ENCODE data around the gene ZKSCAN1.
A peak's percentile ranks its signal among the peaks of the same experiment; 100 is the strongest.
"Not testable (repeated sequence)": the region's sequence is repeated elsewhere in the genome, so short reads cannot be mapped to it uniquely, and the experiment has no call there.

The ZKSCAN1 gene

DNA sequence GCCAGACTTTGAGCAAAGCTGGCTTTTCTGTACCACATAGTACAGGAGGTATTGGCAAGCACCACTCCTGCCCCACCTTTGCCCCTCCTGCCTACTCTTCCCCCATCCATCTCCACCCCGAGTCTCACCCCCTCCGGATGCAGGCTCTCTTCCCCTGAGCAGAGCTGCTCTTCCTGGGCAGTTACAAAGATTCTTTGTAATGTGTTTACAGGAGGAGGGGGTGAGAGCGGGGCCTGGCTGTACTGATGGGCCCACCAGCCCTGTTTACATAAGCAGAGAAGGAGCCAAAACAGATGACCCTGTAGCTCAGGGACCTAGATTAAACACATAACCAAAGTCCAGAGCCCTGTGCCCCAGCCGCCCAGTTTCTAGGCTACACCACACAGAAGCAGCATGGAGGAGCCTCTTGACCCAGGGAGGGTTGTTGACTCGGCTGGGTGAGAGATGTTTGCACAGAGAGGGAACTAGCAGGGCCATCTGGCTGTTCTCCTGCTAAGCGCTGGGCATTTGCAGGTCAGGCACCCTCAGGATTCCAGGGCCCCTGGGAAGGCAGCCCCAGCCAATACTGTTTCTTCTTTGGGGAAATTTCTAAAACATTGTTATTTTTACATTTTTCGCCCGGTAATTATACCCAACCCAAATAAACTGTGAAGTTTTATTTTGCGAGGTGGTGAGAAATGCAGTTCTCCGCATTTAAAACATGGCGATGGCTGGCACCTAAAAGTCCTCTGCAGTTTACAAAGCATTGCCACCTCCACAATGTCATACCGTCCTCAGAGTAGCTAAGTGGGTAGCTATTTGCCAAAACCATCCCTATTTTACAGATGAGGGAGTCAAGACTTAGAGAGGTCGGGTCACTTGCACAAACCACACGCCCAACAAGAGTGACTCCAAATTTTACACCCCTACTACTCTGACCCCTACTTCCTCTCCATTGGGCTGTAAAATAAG lies 11.4 kb upstream of the ZKSCAN1 start:
- no peak for DNase-seq

DNA sequence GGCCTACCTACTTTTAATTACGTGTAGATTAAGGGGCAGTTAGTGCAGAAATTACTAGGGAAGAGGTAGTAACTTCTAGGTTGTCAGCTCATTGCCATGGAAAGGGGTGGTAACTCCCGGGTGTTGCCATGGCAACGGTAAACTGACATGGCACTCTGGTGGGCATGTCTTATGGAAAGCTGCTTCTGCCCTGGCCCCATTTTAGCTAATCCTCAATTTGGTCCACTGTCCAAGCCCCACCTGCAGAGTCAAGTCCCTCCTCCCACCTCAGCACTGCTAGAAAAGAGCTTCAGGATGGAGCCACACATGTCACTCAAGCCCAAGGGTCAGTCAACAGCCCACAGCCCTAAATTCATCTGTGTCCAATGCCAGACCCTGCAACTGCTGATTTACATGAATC lies 7.5 kb upstream of the ZKSCAN1 start:
- no peak for DNase-seq

DNA sequence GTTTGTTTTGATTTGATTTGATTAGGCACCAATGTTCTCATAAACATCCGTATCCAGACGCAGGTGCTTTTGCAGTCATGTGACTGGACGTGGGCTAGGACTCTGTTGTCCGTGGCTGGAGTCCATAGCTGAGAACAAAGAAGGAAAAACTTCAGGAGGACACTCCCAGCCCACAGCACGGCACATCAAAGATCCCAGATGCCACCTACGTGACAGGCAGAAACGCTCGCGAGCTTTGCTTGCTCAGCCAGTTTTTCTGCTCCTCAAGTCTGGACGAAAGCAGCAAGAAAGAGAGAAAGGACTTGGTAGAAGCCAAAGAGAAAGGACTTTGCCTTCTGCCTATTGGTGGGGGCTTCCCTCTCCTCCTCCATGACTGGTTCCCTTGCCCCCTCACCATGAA lies 6.9 kb upstream of the ZKSCAN1 start:
- DNase-seq = no peak

DNA sequence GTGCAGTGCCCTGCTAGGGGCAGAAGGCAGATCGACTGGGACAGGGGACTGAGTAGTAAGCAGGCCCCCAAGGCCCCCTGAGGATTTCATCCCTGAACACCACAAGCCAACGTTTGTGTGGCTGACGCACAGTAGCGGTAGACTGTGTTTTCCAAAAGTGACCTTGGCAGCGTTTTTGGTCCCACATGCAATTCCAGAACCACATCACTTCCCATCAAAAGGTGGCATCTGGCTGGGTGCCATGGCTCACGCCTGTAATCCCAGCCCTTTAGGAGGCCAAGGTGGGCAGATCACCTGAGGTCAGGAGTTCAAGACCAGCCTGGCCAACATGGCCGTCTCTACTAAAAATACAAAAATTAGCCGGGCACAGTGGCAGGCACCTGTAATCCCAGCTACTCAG lies 5.4 kb upstream of the ZKSCAN1 start:
- DNase-seq = not testable (repeated sequence)

DNA sequence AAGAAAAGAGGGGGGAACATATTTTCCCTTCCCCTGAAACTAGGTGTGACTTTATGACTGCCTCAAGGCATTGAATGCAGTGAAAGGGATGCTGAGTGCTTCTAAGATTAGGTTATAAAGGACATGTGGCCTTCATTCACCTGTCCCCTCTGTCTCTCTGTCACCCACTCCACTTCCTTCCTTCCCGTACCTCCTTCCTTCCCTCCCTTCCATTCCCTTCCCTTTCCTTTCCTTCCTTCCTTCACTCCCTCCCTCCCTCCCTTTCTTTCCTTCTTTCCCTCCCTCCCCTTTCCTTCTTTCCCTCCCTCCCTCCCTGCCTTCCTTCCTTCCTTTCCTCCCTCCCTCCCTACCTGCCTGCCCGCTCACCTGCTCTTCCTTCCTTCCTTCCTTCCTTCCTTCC lies 4.5 kb upstream of the ZKSCAN1 start:
- no peak for DNase-seq

DNA sequence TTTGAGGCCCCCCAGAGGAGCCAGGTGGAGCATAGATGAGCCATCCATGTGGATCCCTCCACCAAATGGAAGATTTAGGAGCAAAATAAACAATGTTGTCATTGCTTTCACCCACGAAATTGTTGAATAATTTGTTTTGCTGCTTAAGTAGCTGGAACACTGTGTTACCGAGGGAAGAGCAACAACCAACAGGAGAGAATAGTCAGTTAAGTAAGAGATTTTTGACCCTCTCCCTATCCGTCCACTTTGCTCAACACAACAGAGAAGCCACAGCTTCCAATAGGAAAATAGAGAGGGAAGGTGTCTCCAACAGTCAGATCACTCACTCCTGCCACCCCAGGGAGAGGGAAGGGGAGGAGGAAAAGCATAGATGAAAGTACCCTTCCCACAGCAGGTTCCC lies 3.9 kb upstream of the ZKSCAN1 start:
- no peak for DNase-seq

DNA sequence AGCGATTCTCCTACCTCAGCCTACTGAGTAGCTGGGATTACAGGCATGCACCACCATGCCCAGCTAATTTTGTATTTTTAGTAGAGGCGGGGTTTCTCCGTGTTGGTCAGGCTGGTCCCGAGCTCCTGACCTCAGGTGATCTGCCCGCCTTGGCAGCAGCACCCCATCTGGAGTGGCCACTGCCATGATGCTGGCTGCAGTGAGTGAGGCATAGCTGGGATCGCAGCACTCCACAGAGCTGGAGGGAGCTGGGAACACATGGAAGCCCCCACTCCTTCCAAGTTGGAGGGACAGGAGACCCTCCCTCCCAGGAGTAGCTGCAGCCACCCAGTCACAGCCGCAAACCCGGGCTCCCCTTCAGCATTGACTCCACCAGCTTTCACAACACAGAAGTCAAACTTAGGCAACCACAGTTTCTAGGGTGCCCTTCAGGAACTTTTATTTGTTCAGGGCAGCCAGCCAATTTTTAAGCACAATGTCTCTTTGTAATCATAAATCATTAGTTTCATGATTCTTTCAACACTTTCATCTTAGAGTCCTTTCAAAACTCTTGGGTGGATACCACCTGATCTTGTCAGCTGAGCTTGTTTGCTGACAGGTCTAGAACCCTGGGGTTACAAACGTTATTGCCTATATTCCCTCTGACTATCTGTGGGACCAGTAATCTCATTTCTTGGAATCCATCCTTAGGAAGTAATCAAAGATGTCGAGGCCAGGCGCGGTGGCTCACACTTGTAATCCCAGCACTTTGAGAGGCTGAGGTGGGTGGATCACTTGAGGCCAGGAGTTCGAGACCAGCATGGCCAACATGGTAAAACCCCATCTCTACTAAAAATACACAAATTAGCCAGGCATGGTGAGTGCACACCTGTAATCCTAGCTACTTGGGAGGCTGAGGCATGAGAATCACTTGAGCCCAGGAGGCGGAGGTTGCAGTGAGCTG lies 2.7 kb upstream of the ZKSCAN1 start:
- DNase-seq = not testable (repeated sequence)

DNA sequence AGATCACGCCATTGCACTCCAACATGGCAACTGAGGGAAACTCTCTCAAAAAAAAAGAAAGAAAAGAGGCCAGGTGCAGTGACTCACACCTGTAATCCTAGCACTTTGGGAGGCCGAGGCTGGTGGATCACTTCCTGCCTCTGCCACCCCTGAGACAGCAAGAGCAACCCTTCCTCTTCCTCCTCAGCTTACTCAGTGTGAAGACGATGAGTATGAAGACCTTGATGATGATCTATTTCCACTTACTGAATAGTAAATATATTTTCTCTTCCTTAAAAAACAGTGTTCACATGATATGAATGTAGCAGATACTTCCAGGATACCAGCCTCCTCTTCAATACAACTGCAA lies 2.1 kb upstream of the ZKSCAN1 start:
- DNase-seq = peak; percentile 37

DNA sequence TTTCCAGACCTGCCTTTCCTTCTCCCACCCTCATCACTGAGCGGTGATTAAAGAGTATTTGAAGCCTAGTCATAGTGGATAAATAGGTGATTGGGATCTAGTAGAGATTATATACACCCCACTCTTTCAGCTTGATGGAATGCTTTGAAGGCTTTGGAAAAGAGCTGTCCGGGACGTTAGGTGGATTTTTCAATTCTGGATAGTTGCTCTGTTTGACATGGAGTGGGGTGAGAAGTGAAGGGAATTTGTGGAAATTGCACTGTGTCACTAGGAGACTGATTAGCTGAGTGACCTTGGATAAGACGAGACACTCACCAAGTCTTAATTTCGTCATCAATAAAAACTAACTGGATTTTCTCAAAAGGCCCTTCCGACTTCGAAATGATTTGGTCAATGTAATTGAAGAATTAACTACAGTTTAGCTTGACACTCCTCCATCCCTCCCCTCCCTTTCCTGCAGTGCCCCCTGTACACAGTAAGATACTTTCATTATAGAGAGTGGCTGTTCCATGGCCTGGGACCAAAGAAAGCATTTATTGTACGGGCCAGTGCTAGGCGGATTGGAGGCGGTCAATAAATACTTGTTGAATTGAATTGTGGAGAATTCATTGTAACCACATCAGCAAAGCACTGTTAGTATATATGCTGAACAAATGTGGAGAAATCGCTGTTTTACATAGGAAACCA lies 962 bp downstream of the ZKSCAN1 start:
- DNase-seq = no peak

DNA sequence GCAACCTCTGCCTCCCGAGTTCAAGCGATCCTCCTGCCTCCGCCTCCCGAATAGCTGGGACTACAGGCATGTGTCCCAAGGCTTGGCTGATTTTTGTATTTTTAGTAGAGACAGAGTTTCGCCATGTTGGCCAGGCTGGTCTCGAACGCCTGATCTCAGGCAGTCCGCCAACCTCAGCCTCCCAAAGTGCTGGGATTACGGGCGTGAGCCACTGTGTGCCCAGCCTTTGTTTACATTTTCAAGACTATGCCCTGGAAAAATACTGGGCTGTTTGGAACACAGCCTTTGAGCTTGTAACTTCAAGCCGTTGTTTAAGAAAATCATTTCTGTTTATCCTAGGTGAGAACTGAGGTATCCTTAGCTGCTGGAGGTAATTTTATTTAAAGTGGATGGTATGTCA lies 1.9 kb downstream of the ZKSCAN1 start:
- no peak for DNase-seq

DNA sequence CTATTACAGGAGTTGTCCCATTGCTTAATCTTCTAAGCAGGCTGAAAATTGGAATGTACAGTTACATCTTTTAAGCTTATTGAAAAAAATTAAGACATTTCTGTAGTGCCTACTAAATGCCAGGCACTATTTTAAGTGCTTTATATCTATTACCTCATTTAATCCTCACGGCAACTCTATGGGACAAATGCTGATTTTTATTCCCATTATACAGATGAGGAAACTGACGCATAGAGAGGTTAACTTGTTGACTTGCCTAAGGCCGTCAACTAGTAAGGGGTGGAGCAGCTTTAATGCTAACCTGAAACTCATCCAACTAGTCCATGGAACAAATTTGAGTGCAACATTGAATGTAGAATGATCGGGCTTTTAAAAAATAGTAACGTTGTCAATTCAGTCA lies 2.5 kb downstream of the ZKSCAN1 start:
- no peak for DNase-seq

DNA sequence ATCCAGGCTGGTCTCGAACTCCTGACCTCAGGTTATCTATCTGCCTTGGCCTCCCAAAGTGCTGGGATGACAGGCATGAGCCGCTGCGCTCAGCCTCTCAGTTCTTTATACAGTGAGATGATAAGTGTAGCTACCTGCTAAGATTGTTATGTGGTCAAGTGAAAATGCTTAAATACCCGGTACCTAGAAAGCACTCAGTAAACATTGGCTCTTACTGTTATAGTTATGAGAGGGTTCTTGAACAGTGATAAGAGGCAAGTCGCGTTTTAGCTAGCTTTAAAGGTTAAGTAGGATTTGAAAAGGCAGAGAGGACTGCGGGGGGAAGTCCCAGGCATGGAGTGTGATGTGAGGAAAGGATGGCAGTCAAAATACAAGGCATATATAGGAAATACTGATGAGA lies 4.5 kb downstream of the ZKSCAN1 start:
- no peak for DNase-seq

DNA sequence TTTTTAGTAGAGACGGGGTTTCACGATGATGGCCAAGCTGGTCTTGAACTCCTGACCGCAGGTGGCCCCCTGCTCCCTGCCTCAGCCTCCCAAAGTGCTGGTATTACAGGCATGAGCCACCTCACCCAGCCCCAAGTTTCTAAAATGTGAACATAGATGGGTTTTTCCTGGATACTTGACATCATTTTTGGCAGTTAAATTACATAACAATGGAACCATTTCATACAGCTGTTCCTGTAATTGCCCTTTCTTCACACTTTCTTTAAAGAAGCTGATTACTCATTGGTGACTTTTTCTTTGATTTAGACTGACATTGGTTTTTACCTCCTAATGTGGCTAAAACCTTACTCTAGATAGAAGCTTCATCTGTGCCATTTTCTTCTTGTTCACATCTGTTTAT lies 5.9 kb downstream of the ZKSCAN1 start:
- no peak for DNase-seq

DNA sequence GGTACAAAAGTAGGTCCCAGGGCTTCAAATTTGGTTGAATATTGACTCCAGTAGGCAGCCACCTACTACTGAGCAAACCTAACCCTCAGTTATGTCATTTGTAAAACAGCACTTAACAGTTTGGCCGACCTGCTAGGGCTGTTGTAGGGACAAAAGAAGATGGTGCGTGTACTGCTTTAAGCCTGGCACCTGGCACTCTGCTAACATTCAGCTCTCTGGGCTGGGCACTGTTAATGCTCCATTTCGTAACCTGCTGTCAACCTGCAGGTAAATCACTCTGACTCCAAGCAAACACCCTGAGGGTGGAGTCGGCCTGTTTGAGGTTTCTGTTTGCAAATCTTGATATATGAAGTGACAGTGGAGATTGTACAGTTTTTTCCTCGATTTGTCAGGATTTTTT lies 7.2 kb downstream of the ZKSCAN1 start:
- DNase-seq = no peak

DNA sequence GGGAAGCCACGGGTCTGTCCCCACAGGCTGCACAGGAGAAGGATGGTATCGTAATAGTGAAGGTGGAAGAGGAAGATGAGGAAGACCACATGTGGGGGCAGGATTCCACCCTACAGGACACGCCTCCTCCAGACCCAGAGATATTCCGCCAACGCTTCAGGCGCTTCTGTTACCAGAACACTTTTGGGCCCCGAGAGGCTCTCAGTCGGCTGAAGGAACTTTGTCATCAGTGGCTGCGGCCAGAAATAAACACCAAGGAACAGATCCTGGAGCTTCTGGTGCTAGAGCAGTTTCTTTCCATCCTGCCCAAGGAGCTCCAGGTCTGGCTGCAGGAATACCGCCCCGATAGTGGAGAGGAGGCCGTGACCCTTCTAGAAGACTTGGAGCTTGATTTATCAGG lies 8.1 kb downstream of the ZKSCAN1 start:
- no peak for DNase-seq

DNA sequence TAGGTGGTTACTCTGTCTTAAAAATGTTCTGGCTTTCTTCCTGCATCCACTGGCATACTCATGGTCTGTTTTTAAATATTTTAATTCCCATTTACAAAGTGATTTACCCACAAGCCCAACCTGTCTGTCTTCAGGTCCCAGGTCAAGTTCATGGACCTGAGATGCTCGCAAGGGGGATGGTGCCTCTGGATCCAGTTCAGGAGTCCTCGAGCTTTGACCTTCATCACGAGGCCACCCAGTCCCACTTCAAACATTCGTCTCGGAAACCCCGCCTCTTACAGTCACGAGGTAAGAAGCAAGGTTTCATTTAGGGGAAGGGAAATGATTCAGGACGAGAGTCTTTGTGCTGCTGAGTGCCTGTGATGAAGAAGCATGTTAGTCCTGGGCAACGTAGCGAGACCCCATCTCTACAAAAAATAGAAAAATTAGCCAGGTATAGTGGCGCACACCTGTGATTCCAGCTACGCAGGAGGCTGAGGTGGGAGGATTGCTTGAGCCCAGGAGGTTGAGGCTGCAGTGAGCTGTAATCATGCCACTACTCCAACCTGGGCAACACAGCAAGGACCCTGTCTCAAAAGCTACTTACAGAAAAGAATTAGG lies 8.7 kb downstream of the ZKSCAN1 start:
- DNase-seq = no peak

DNA sequence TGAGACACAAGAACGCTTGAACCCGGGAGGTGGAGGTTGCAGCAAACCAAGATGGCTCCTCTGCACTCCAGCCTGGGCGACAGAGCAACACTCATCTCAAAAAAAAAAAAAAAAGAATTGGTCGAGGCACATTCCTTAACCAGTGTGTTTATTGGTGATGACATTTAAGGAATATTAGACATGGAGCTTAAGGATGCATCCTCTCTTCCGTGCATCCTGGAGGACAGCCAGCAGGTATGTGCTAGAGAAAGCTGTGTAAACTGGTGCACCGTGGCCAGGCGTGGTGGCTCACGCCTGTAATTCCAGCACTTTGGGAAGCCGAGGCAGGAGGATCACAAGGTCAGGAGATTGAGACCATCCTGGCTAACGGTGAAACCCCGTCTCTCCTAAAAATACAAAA lies 11.8 kb downstream of the ZKSCAN1 start:
- DNase-seq = no peak

DNA sequence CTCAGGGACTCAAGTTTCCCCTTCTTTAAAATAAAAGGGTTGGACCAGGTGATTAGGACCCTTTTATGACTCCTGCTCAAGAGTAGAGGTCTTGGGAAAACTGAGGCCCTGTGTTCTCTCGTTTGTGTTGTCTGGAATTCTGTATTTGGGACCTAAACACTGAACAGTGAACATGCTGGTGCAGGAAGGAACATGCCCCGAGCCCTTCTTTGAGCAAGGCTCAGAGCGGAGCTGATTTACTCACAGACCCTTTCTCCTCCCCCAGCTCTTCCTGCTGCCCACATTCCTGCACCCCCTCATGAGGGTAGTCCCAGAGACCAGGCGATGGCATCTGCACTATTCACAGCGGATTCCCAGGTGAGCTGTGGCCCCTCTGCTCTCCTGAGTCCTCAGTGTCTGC lies 14.2 kb downstream of the ZKSCAN1 start:
- DNase-seq = no peak

DNA sequence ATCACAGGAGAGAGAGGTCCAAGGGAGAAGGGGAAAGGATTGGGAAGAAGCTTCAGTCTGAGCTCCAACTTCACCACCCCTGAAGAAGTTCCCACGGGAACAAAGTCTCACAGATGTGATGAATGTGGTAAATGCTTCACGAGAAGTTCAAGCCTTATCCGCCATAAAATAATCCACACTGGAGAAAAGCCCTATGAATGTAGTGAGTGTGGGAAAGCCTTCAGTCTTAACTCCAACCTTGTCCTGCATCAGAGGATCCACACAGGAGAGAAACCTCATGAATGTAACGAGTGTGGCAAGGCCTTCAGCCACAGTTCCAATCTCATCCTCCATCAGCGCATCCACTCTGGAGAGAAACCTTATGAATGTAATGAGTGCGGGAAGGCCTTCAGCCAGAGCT lies 18.1 kb downstream of the ZKSCAN1 start:
- DNase-seq = no peak

DNA sequence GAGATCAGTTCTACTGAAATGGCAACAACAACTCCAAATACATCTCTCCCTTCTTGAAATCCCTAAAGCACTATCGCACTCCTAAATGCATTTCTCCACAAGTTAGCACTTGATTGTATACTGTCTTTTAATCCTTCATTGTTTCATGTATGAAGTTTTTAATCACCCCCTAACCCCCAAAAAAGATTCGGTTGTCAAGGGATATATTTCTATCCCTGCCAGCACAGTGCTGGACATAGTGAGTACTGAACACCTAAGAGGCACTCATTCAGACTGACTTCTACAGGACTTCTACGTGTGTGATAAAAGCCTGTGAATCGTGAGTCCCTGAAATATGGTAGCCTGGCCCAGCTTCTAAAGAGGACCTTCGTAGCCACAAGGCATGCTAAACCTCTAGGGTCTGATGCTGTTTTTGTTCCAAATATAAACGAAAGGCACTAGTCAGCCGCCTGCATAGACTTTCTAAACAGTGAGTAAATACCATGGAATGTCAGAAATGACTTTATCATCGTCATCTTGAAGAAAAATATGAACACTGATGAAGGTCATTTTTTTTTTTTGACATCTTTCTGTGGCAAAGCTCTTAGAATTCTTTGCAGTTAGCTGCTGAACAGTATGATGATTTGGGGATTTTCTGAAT lies 19.6 kb downstream of the ZKSCAN1 start:
- DNase-seq = no peak

DNA sequence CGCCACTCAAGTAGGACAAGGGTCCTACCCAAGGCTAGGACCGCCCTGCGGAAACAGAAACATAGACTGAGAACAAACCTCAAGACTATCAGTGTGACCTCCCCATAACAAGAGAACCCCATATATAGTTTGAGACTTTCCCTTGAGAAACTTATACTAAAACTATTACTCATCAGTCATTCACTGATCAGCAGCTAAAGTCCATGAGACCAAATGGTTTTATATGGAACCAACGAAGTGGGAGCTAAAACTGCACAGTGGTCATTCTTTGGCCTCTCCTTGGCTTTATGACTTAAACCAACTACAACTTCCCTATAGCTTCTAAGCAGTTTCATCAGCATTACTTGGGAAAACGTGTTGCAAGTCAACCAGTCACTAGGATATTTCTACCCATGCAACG lies 20.5 kb downstream of the ZKSCAN1 start:
- no peak for DNase-seq

DNA sequence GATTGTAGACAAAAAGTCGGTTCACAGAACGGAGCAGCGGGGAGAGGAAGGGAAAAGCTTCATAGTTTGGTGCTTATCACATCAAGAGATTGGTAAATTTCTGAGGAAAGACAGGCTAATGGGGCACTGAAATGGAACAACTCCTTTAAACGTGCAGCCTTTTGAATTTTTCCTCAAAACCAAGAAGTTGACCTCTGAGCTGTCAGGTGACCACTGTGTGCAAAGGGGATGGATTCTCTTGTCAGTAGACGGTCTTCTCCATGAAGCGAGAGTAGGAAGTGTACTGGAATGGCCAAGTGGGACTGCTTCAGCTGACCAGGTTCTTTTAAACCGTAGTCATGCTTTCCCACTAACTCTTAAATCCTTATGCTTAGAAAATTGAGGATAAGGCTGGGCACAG lies 22.9 kb downstream of the ZKSCAN1 start:
- DNase-seq = no peak

DNA sequence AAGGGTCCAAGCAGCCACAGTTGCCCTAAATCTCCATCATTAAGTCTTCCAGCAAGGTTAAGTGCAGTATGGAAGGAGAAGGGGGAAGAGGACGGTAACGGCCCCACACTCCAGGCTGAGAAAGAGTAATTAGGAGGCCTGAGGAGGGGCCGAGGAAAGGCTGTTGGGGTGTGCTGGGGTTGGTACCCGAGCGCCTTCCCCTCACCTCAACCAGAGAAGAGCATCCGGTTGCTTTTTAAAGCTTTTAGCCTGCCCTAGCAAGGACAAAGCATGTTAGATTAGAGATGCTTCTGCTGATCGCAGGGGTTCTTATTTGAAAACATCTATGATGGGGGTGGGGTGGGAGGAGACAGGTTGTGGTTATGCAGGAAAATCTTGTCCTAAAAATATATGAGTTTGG lies 25.2 kb downstream of the ZKSCAN1 start:
- DNase-seq = no peak
